HCT116 (cell line): ENCODE data around the gene FOXJ2.
"Not testable (repeated sequence)": the region's sequence is repeated elsewhere in the genome, so short reads cannot be mapped to it uniquely, and the experiment has no call there.

Source experiments
- EGR1 ChIP-seq: IDR thresholded peaks from 2 replicates; pipeline ENCODE4 v1.6.1; 2012; ENCODE audit warnings: low read depth
- EZH2 ChIP-seq: fragments of 200-600 bp; sonication (generic); IDR thresholded peaks from 2 replicates; pipeline ENCODE4 v1.6.1; 2017; ENCODE audit warnings: antibody characterized with exemption, mixed run types
- EZH2phosphoT487 ChIP-seq: fragments of 200-600 bp; IDR thresholded peaks from 2 replicates; pipeline ENCODE4 v1.6.1; 2018; ENCODE audit warnings: antibody characterized with exemption, borderline replicate concordance
- POLR2AphosphoS5 ChIP-seq: IDR thresholded peaks from 2 replicates; pipeline ENCODE4 v1.6.1; 2011; ENCODE audit warnings: mild to moderate bottlenecking, low read depth, low read length, moderate library complexity
- TCF7L2 ChIP-seq: IDR thresholded peaks from 2 replicates; pipeline ENCODE4 v1.7.0; 2011; ENCODE audit warnings: borderline replicate concordance, inconsistent platforms; ENCODE audit not compliant: insufficient read depth, insufficient read length; ENCODE audit errors: extremely low read depth
- YY1 ChIP-seq: IDR thresholded peaks from 2 replicates; pipeline ENCODE4 v1.6.1; 2011; ENCODE audit warnings: low read length, low read depth, moderate library complexity, mild to moderate bottlenecking; ENCODE audit not compliant: insufficient replicate concordance; ENCODE audit errors: extremely low read depth
- TF ChIP-seq, protein P1 (sequence below), 3 experiments: fragments of 200-600 bp in 1 of 3; sonication (generic) in 1 of 3; IDR thresholded peaks in 2 of 3; conservative IDR thresholded peaks in 1 of 3; 2 replicates each; pipeline ENCODE4 v1.5.1; 2012 to 2017; ENCODE audit warnings: low read depth in 2 of 3, low read length in 2 of 3, antibody characterized with exemption in 1 of 3, borderline replicate concordance in 1 of 3, control low read depth in 1 of 3, mild to moderate bottlenecking in 1 of 3, mixed read lengths in 1 of 3, mixed run types in 1 of 3, moderate library complexity in 1 of 3; ENCODE audit not compliant: insufficient read depth in 1 of 3
- TF ChIP-seq, protein P2 (sequence below): IDR thresholded peaks from 2 replicates; pipeline ENCODE4 v1.6.1; 2012

DNA sequence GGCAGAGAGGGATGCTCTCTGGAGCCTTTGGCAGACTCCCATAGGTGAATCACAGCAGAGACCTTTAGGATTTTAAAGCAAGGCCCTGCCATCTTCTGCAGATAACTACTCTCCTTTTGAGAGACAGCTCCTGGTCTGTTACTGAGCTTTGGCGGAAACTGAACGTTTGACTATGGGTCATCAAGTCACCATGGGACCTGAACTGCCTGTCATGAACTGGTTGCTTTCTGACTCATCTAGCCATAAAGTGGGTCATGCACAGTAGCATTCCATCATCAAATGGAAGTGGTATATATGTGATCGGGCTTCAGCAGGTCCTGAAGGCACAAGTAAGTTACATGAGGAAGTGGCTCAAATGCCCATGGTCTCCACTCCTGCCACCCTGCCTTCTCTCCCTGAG lies 31.7 kb upstream of the FOXJ2 start:
- TF ChIP-seq TCF7L2, EZH2, EZH2phosphoT487, YY1, POLR2AphosphoS5, EGR1: not testable (repeated sequence)
- TF ChIP-seq, protein P1, sequence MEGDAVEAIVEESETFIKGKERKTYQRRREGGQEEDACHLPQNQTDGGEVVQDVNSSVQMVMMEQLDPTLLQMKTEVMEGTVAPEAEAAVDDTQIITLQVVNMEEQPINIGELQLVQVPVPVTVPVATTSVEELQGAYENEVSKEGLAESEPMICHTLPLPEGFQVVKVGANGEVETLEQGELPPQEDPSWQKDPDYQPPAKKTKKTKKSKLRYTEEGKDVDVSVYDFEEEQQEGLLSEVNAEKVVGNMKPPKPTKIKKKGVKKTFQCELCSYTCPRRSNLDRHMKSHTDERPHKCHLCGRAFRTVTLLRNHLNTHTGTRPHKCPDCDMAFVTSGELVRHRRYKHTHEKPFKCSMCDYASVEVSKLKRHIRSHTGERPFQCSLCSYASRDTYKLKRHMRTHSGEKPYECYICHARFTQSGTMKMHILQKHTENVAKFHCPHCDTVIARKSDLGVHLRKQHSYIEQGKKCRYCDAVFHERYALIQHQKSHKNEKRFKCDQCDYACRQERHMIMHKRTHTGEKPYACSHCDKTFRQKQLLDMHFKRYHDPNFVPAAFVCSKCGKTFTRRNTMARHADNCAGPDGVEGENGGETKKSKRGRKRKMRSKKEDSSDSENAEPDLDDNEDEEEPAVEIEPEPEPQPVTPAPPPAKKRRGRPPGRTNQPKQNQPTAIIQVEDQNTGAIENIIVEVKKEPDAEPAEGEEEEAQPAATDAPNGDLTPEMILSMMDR (IDR thresholded peaks at IDR 0.05 in 2 of 3, conservative IDR thresholded peaks at IDR 0.05 in 1 of 3; ENCODE audit: borderline replicate concordance in 1 of 3, insufficient read depth in 1 of 3, low read depth in 2 of 3, low read length in 2 of 3): not testable (repeated sequence)
- TF ChIP-seq, protein P2, sequence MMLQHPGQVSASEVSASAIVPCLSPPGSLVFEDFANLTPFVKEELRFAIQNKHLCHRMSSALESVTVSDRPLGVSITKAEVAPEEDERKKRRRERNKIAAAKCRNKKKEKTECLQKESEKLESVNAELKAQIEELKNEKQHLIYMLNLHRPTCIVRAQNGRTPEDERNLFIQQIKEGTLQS: not testable (repeated sequence)
